GM12891 (cell line): ENCODE data around the gene SDK1.
"Not testable (repeated sequence)": the region's sequence is repeated elsewhere in the genome, so short reads cannot be mapped to it uniquely, and the experiment has no call there.

Experiments used
- DNase-seq: peaks from one replicate; pipeline ENCODE4 v3.0.0; 2011; ENCODE audit warnings: low spot score; ENCODE audit not compliant: insufficient read length
- FAIRE-seq: peaks from 2 replicates; lab custom pipeline; 2011; peaks lifted over from hg19 to GRCh38; lab: Jason Lieb, UNC
- PAX5 ChIP-seq: IDR thresholded peaks from 2 replicates; pipeline ENCODE4 v1.6.1; 2011; ENCODE audit warnings: low read length, moderate library complexity, mild to moderate bottlenecking; ENCODE audit not compliant: insufficient read depth, severe bottlenecking
- POLR2A ChIP-seq: IDR thresholded peaks from 2 replicates; pipeline ENCODE4 v1.6.1; 2011; ENCODE audit warnings: low read depth, low read length, control low read depth
- POLR2AphosphoS5 ChIP-seq: IDR thresholded peaks from 2 replicates; pipeline ENCODE4 v1.6.1; 2011; ENCODE audit warnings: low read depth, low read length, control low read depth
- POU2F2 ChIP-seq: IDR thresholded peaks from 2 replicates; pipeline ENCODE4 v1.6.1; 2011; ENCODE audit warnings: low read depth, mild to moderate bottlenecking, control low read depth, low read length, moderate library complexity
- SPI1 ChIP-seq: IDR thresholded peaks from 2 replicates; pipeline ENCODE4 v1.6.1; 2011; ENCODE audit warnings: low read depth, low read length, control low read depth
- TAF1 ChIP-seq: IDR thresholded peaks from 2 replicates; pipeline ENCODE4 v1.6.1; 2011; ENCODE audit warnings: low read depth, low read length, control low read depth

The SDK1 gene

GRCh38 chr7:3560495-3560894, 259.4 kb downstream of the SDK1 start:
- no peak for TF ChIP-seq PAX5
- TF ChIP-seq POLR2AphosphoS5: no peak
- TF ChIP-seq SPI1: no peak
- no peak for TF ChIP-seq POLR2A
- no peak for TF ChIP-seq TAF1
- TF ChIP-seq POU2F2: no peak
- FAIRE-seq: no peak
- no peak for DNase-seq

GRCh38 chr7:3561932-3562331, 260.9 kb downstream of the SDK1 start:
- DNase-seq (no peak), FAIRE-seq (no peak)
- no peak for TF ChIP-seq SPI1
- TF ChIP-seq PAX5: no peak
- TF ChIP-seq TAF1: no peak
- TF ChIP-seq POLR2A: no peak
- no peak for TF ChIP-seq POLR2AphosphoS5
- no peak for TF ChIP-seq POU2F2

GRCh38 chr7:3564231-3564630, 263.2 kb downstream of the SDK1 start:
- no peak for DNase-seq
- no peak for FAIRE-seq
- no peak for TF ChIP-seq POU2F2

- DNase-seq (no peak), FAIRE-seq (no peak)
- TF ChIP-seq POLR2A (no peak), TAF1 (no peak), SPI1 (no peak), POLR2AphosphoS5 (no peak), POU2F2 (no peak), PAX5 (no peak)
Observed at GRCh38 chr7:3568516-3568915, 267.5 kb downstream of the SDK1 start.

- FAIRE-seq: no peak
- TF ChIP-seq SPI1: no peak
- TF ChIP-seq PAX5: no peak
- TF ChIP-seq POLR2AphosphoS5: no peak
- TF ChIP-seq POLR2A: no peak
- TF ChIP-seq TAF1: no peak
- TF ChIP-seq POU2F2: no peak
- DNase-seq: no peak
Observed at GRCh38 chr7:3569643-3570042, 268.6 kb downstream of the SDK1 start.

GRCh38 chr7:3573151-3573550, 272.1 kb downstream of the SDK1 start:
- no peak for FAIRE-seq
- TF ChIP-seq POLR2AphosphoS5 (no peak), TAF1 (no peak), PAX5 (no peak), POLR2A (no peak), POU2F2 (no peak), SPI1 (no peak)
- no peak for DNase-seq

GRCh38 chr7:3574386-3574785, 273.3 kb downstream of the SDK1 start:
- FAIRE-seq: no peak
- DNase-seq: no peak
- no peak for TF ChIP-seq POLR2A
- no peak for TF ChIP-seq POLR2AphosphoS5
- no peak for TF ChIP-seq POU2F2
- TF ChIP-seq SPI1: no peak
- TF ChIP-seq PAX5: no peak
- no peak for TF ChIP-seq TAF1

- no peak for DNase-seq
- no peak for FAIRE-seq
- TF ChIP-seq POLR2A (no peak), POU2F2 (no peak), POLR2AphosphoS5 (no peak), SPI1 (no peak), PAX5 (no peak), TAF1 (no peak)
Observed at GRCh38 chr7:3575753-3576531, 274.9 kb downstream of the SDK1 start.

GRCh38 chr7:3578399-3578798, 277.3 kb downstream of the SDK1 start:
- FAIRE-seq (no peak), DNase-seq (no peak)
- TF ChIP-seq TAF1 (no peak), PAX5 (no peak), POLR2AphosphoS5 (no peak), POLR2A (no peak)

- FAIRE-seq: no peak
- no peak for DNase-seq
- TF ChIP-seq SPI1 (no peak), PAX5 (no peak), TAF1 (no peak), POLR2A (no peak), POLR2AphosphoS5 (no peak), POU2F2 (no peak)
Observed at GRCh38 chr7:3579638-3580219, 278.7 kb downstream of the SDK1 start.

GRCh38 chr7:3582145-3582544, 281.1 kb downstream of the SDK1 start:
- FAIRE-seq, DNase-seq: not testable (repeated sequence)
